Keratinocyte (primary cell): ENCODE results near the gene SKIC8.

Experiments used
- CTCF ChIP-seq, 3 experiments: IDR thresholded peaks in 1 of 3; conservative IDR thresholded peaks in 1 of 3; optimal IDR thresholded peaks in 1 of 3; 2 replicates in 2 of 3; 3 replicates in 1 of 3; pipeline versions ENCODE3 to v1.5.1; 2011; ENCODE audit warnings: low read length in 3 of 3, mild to moderate bottlenecking in 3 of 3, moderate library complexity in 2 of 3, control low read depth in 1 of 3, inconsistent platforms in 1 of 3; ENCODE audit not compliant: insufficient read depth in 2 of 3; ENCODE audit errors: extremely low read depth in 1 of 3
- EZH2 ChIP-seq: IDR thresholded peaks from one replicate; pipeline ENCODE4 v1.6.1; 2012; ENCODE audit warnings: inconsistent platforms, mild to moderate bottlenecking, low read length, moderate library complexity

- TF ChIP-seq CTCF (optimal IDR thresholded peaks at IDR 0.05 in 1 of 3, IDR thresholded peaks at IDR 0.05 in 1 of 3, conservative IDR thresholded peaks at IDR 0.05 in 1 of 3; ENCODE audit: extremely low read depth in 1 of 3, insufficient read depth in 2 of 3, low read length in 3 of 3) (no peak), EZH2 (no peak)
Measured at GRCh38 chr15:78259232-78259631, 40.2 kb downstream of the SKIC8 start.
